Choroid plexus epithelial cell (primary cell): ENCODE measurements around the gene STAB2.
A peak's percentile ranks its signal among the peaks of the same experiment; 100 is the strongest.

Source experiments
- DNase-seq: peaks from one replicate; pipeline ENCODE4 v3.0.0-alpha.2; 2010; ENCODE audit warnings: low read depth
- H3K4me3 ChIP-seq: 2 replicates; pipeline ENCODE4 v1.5.1; 2011; ENCODE audit warnings: low read depth, mild to moderate bottlenecking, control low read depth, low read length, moderate library complexity
- TF ChIP-seq, protein P1 (sequence below): conservative IDR thresholded peaks from 2 replicates; pipeline ENCODE4 v1.5.1; 2011; ENCODE audit warnings: low read depth, mild to moderate bottlenecking, control low read depth, inconsistent platforms, low read length, moderate library complexity

STAB2 gene

DNA sequence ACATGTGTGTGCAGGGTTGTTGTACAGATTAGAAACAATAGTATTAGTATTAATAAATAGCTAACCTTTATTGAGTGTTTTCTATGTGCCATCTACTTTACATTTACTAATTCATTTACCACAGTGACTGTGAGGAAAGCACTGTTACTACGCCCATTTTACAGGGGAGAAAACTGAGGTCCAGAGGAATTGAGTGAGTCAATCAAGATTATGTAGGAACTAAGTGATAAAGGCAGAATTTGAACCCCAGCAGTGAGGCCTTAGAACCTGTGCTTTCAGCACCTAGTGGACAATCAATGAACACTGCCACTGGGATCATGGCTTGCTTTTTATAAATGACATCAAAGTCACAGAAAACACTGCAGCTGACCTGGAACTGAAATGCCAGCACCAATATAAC lies 225.7 kb downstream of the STAB2 start:
- TF ChIP-seq, protein P1, sequence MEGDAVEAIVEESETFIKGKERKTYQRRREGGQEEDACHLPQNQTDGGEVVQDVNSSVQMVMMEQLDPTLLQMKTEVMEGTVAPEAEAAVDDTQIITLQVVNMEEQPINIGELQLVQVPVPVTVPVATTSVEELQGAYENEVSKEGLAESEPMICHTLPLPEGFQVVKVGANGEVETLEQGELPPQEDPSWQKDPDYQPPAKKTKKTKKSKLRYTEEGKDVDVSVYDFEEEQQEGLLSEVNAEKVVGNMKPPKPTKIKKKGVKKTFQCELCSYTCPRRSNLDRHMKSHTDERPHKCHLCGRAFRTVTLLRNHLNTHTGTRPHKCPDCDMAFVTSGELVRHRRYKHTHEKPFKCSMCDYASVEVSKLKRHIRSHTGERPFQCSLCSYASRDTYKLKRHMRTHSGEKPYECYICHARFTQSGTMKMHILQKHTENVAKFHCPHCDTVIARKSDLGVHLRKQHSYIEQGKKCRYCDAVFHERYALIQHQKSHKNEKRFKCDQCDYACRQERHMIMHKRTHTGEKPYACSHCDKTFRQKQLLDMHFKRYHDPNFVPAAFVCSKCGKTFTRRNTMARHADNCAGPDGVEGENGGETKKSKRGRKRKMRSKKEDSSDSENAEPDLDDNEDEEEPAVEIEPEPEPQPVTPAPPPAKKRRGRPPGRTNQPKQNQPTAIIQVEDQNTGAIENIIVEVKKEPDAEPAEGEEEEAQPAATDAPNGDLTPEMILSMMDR, result no peak
- no peak for DNase-seq
- H3K4me3 ChIP-seq, result no peak overlapping the region

DNA sequence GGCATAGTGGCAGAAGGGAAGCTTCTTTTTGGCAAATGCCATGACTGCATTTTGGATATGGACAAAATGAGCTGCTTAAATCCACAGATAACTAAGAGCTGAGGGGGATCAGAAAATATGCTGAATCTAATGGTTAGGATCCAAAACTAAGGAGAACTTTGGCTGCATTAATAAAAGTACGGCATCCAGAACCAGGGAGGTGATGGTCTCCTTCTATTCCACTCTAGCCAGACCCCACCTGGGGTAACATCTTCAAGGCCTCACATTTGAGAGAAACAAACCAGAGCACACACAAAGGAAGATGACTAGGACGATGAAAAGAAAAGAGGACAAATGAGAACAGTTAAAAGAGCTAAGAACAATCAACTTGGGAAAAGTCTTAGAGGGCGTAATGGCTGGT lies 226.4 kb downstream of the STAB2 start:
- DNase-seq, result no peak
- TF ChIP-seq, protein P1, result no peak
- no peak overlapping the region for H3K4me3 ChIP-seq

DNA sequence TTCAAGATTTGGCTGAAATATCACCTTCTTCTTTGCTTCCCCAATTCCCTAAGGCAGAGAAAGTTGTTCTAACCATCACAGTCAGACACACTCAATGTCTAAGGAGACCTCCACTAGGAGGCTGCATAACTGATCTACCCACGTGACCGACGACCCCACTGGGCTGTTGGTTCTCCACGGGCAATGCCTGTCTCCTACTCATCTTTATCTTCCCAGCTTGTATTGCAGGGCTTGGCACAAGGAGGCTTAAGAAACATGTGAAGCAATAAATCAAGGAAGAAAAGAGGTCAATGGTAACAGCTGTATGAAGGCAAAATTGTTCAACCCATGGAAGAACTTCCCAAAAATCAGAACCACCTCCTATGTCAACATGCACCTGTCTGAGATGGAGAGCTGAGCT lies 226.9 kb downstream of the STAB2 start:
- no peak overlapping the region for H3K4me3 ChIP-seq
- no peak for DNase-seq
- TF ChIP-seq, protein P1, result no peak

DNA sequence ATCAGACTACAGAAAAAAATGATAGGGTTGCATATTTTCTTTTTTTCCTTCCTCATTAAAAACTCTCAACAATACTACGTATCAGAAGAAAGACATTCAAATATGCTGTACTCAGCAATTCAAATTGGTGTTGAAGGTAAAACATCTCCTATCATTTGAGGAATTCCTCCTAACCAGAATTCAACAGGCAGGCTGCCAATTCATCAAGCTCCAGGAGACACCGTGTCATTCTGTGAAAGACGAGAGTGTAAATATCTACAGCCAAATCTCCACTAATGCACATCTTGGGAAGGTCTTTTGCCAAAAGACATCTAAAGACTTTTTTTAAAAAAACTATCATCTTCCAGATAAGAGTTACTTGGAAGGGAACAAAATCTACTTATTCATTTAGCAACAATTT lies 227.4 kb downstream of the STAB2 start:
- TF ChIP-seq, protein P1, result no peak
- no peak overlapping the region for H3K4me3 ChIP-seq
- DNase-seq, result peak; percentile 67
